Measurements from ENCODE around the gene ATP11A.

ATP11A gene

DNA sequence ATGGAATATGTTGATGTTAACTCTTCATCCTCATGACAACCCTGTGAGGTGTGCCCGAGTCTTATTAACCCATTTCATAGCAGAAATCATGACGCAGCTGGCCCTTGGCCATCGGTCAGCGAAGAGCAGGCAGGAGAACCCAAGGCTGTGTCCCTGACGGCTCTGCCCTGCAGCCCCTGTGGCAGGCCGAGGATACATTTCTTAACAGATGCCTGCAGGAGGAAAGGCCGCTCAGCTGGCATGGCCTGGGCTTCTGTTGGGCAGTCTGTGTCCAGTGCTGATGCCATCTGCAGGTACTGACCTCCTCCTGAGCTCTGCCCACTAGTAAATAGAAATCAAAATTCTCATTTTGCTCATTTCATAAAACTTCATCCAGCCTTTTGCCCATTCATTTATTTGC, 243.8 kb downstream of the ATP11A start:
- Histone ChIP-seq H3K27me3 (ENCODE audit: low read depth, low read length) (peaks cover 26% of the 10 kb centered on the region), H3K36me3 (replicated peaks; ENCODE audit: low read depth, low read length) (no peaks in the 10 kb centered on the region), H2AFZ (ENCODE audit: low read depth, low read length) (no peak overlapping the region), H3K79me2 (ENCODE audit: low read length) (no peaks in the 10 kb centered on the region), H3K9me3 (ENCODE audit: insufficient read depth, low read length) (no peaks in the 10 kb centered on the region), H3K27ac (ENCODE audit: low read length) (no peak overlapping the region), H3K4me2 (ENCODE audit: low read length) (no peak overlapping the region), H3K9ac (ENCODE audit: low read length) (no peak overlapping the region), H3K4me1 (ENCODE audit: low read length) (no peaks in the 10 kb centered on the region), H3K4me3 (ENCODE audit: low read length) (no peak overlapping the region), H4K20me1 (ENCODE audit: insufficient read depth, low read length) (no peaks in the 10 kb centered on the region)
- no peak for TF ChIP-seq EZH2phosphoT487 (IDR thresholded peaks at IDR 0.05; ENCODE audit: low read depth)
- TF ChIP-seq, protein P1, sequence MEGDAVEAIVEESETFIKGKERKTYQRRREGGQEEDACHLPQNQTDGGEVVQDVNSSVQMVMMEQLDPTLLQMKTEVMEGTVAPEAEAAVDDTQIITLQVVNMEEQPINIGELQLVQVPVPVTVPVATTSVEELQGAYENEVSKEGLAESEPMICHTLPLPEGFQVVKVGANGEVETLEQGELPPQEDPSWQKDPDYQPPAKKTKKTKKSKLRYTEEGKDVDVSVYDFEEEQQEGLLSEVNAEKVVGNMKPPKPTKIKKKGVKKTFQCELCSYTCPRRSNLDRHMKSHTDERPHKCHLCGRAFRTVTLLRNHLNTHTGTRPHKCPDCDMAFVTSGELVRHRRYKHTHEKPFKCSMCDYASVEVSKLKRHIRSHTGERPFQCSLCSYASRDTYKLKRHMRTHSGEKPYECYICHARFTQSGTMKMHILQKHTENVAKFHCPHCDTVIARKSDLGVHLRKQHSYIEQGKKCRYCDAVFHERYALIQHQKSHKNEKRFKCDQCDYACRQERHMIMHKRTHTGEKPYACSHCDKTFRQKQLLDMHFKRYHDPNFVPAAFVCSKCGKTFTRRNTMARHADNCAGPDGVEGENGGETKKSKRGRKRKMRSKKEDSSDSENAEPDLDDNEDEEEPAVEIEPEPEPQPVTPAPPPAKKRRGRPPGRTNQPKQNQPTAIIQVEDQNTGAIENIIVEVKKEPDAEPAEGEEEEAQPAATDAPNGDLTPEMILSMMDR (IDR thresholded peaks at IDR 0.05; ENCODE audit: low read depth, low read length) = no peak

DNA sequence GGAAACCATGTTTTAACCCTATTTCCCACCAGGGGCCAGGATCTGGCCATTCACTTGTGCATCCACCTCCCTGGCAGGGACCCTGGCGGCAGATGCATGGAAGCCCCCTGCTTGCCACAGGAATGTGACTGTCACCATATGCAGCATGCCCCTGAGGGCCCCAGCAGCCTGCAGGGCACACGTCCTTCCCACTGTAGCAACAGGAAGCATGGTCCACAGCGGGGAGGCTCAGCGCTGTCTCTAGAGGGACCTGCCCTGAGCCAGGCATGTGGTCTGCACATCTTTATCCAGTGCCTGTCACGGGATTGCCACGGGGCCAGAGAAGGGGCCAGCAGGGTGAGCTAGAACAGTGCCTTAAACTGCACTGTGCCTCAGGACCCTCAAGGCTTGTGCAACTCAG, 244.2 kb downstream of the ATP11A start:
- TF ChIP-seq, protein P1 (IDR thresholded peaks at IDR 0.05; ENCODE audit: low read depth, low read length) = no peak
- TF ChIP-seq EZH2phosphoT487 (IDR thresholded peaks at IDR 0.05; ENCODE audit: low read depth) = no peak
- no peak overlapping the region for H3K4me3 ChIP-seq (ENCODE audit: low read length)
- no peak overlapping the region for H3K4me2 ChIP-seq (ENCODE audit: low read length)
- H3K79me2 ChIP-seq (ENCODE audit: low read length) = no peaks in the 10 kb centered on the region
- no peak overlapping the region for H3K27ac ChIP-seq (ENCODE audit: low read length)
- H3K4me1 ChIP-seq (ENCODE audit: low read length) = no peaks in the 10 kb centered on the region
- H3K9me3 ChIP-seq (ENCODE audit: insufficient read depth, low read length) = no peaks in the 10 kb centered on the region
- H2AFZ ChIP-seq (ENCODE audit: low read depth, low read length) = no peak overlapping the region
- H3K36me3 ChIP-seq (replicated peaks; ENCODE audit: low read depth, low read length) = no peaks in the 10 kb centered on the region
- no peaks in the 10 kb centered on the region for H4K20me1 ChIP-seq (ENCODE audit: insufficient read depth, low read length)
- no peak overlapping the region for H3K9ac ChIP-seq (ENCODE audit: low read length)
- H3K27me3 ChIP-seq (ENCODE audit: low read depth, low read length) = peaks cover 24% of the 10 kb centered on the region
